CD4-positive, alpha-beta T cell (primary cell): ENCODE measurements around the gene C17orf67. TPM values are rescaled to one million over a fixed set of nuclear protein-coding genes. Genes with fewer than 3 reads are reported as not detected.

ENCODE experiments used
- ATAC-seq: fragments of 200-7000 bp; cut with Tn5 transposase; one replicate; pipeline ENCODE4 v1.10.0; 2022; ENCODE audit warnings: mild to moderate bottlenecking; ENCODE audit not compliant: poor library complexity
- CTCF ChIA-PET: fragments of 350-600 bp; sonication (Branson Sonifier 250); formaldehyde crosslinking; loops from one replicate; lab custom pipeline; 2021; ENCODE audit warnings: antibody characterized with exemption, inconsistent platforms; lab: Charles Lee
- POLR2A ChIA-PET: fragments of 350-600 bp; sonication (Branson Sonifier 250); formaldehyde crosslinking; loops from one replicate; lab custom pipeline; 2021; ENCODE audit warnings: antibody characterized with exemption, inconsistent platforms; lab: Charles Lee
- DNase-seq, 14 experiments: peaks; one replicate each; pipeline ENCODE4 v3.0.0-alpha.2; 2013 to 2020; ENCODE audit warnings: mixed read lengths in 2 of 14
- H3K27ac ChIP-seq, 2 donors: one replicate each; pipeline versions ENCODE4 v1.5.1 to v1.7.0; 2013; ENCODE audit warnings: low read length in 2 of 2, low read depth in 1 of 2, mild to moderate bottlenecking in 1 of 2
- H3K27me3 ChIP-seq, 2 experiments: 1 replicate in 1 of 2; 2 replicates in 1 of 2; pipeline versions ENCODE4 v1.6.1 to v1.7.0; 2013; ENCODE audit warnings: low read length in 2 of 2, control low read depth in 1 of 2, mild to moderate bottlenecking in 1 of 2, moderate library complexity in 1 of 2; ENCODE audit not compliant: insufficient read depth in 2 of 2, control insufficient read depth in 1 of 2
- H3K36me3 ChIP-seq: one replicate; pipeline ENCODE4 v1.6.1; 2013; ENCODE audit warnings: low read length, control low read depth; ENCODE audit not compliant: insufficient read depth
- H3K4me1 ChIP-seq: one replicate; pipeline ENCODE4 v1.6.1; 2013; ENCODE audit warnings: low read length, control low read depth; ENCODE audit not compliant: insufficient read depth
- H3K4me3 ChIP-seq: one replicate; pipeline ENCODE4 v1.5.1; 2013; ENCODE audit warnings: mild to moderate bottlenecking, low read length, moderate library complexity
- H3K9me3 ChIP-seq, 2 experiments: 1 replicate in 1 of 2; 2 replicates in 1 of 2; pipeline versions ENCODE4 v1.6.1 to v1.7.0; 2013; ENCODE audit warnings: low read length in 2 of 2, mild to moderate bottlenecking in 2 of 2, control low read depth in 1 of 2, moderate library complexity in 1 of 2; ENCODE audit not compliant: control insufficient read depth in 1 of 2, insufficient read depth in 1 of 2
- H3K27ac Mint-ChIP-seq: one replicate; pipeline ENCODE4 v1.8.0; 2020; ENCODE audit warnings: mixed read lengths
- H3K27me3 Mint-ChIP-seq: one replicate; pipeline ENCODE4 v1.8.0; 2021; ENCODE audit warnings: mixed read lengths
- H3K36me3 Mint-ChIP-seq: one replicate; pipeline ENCODE4 v1.8.0; 2021; ENCODE audit warnings: low read depth, mixed read lengths
- H3K4me1 Mint-ChIP-seq: one replicate; pipeline ENCODE4 v1.8.0; 2021; ENCODE audit warnings: low read depth, mixed read lengths
- H3K4me3 Mint-ChIP-seq: one replicate; pipeline ENCODE4 v1.8.0; 2020; ENCODE audit warnings: mild to moderate bottlenecking, mixed read lengths
- H3K9me3 Mint-ChIP-seq: one replicate; pipeline ENCODE4 v1.8.0; 2020; ENCODE audit warnings: mixed read lengths
- intact Hi-C, 2 experiments: fragments of 100-400 bp; cut with DNase I in 1 of 2; cut with micrococcal nuclease in 1 of 2; formaldehyde crosslinking; loops; one replicate each; pipeline versions ENCODE4 v1.15.1 to v1.9.0; 2023 to 2025; cut with DNase I, micrococcal nuclease
- total RNA-seq, 174 experiments: library from RNA in 2 of 174; stranded (reverse) in 2 of 174; gene quantifications; one replicate each; pipeline ENCODE4 v1.2.3 and lab custom pipeline; 2021 to 2026
- TF ChIP-seq, protein P1 (sequence below): fragments of 200-600 bp; IDR thresholded peaks from one replicate; pipeline ENCODE4 v1.8.0; 2022; ENCODE audit warnings: antibody characterized with exemption, mild to moderate bottlenecking

The C17orf67 gene
- total RNA-seq, 2 experiments from 2014 or later, result 4.3 to 4.8 TPM

GRCh38 chr17:56826611-56827414 is 6.9 kb downstream of the C17orf67 start:
- Histone ChIP-seq H3K36me3 (peaks cover 13% of the 10 kb centered on the region), H3K27ac (no peak overlapping the region), H3K4me1 (peaks cover 12% of the 10 kb centered on the region), H3K27me3 (no peaks in the 10 kb centered on the region), H3K4me3 (no peak overlapping the region), H3K9me3 (no peaks in the 10 kb centered on the region)
- H3K27me3 Mint-ChIP-seq, result no peaks in the 10 kb centered on the region
- ATAC-seq (no peak), DNase-seq (no peak)
- ChIA-PET CTCF (no interaction called here), POLR2A (interaction anchor here (1.0 kb wide), 1 partner anchor 87 kb away, joined by 3 read pairs; the partner anchor contains the start of gene TRIM25)
- no peak overlapping the region for H3K27ac Mint-ChIP-seq
- H3K4me3 Mint-ChIP-seq, result no peak overlapping the region
- intact Hi-C loops, result no loop called here
- H3K4me1 Mint-ChIP-seq, result peaks cover 21% of the 10 kb centered on the region
- TF ChIP-seq, protein P1, sequence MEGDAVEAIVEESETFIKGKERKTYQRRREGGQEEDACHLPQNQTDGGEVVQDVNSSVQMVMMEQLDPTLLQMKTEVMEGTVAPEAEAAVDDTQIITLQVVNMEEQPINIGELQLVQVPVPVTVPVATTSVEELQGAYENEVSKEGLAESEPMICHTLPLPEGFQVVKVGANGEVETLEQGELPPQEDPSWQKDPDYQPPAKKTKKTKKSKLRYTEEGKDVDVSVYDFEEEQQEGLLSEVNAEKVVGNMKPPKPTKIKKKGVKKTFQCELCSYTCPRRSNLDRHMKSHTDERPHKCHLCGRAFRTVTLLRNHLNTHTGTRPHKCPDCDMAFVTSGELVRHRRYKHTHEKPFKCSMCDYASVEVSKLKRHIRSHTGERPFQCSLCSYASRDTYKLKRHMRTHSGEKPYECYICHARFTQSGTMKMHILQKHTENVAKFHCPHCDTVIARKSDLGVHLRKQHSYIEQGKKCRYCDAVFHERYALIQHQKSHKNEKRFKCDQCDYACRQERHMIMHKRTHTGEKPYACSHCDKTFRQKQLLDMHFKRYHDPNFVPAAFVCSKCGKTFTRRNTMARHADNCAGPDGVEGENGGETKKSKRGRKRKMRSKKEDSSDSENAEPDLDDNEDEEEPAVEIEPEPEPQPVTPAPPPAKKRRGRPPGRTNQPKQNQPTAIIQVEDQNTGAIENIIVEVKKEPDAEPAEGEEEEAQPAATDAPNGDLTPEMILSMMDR, result no peak
- H3K36me3 Mint-ChIP-seq, result peaks cover 50% of the 10 kb centered on the region
- H3K9me3 Mint-ChIP-seq, result no peaks in the 10 kb centered on the region

DNA sequence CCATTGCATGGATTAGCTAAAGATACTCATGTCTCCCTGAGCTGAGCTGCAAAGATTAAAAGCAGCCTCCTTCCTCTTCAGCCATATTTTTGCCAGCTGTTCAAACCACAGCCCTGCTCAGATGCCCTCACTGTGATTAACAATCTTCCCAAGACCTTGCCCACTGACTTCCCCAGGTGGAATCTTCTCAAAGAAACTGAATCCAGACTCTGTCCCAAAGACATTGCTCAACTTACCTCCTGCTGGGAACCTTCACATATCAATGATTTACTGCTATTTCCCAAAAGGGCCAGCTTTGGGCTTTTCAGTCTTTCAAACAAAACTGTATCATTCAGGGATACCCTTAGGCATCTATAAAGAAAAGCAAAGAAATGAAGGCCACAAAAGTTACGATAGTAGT is 9.2 kb downstream of the C17orf67 start:
- Mint-ChIP-seq H3K27me3 (no peaks in the 10 kb centered on the region), H3K36me3 (peaks cover 32% of the 10 kb centered on the region), H3K27ac (no peak overlapping the region), H3K4me3 (no peak overlapping the region), H3K9me3 (no peaks in the 10 kb centered on the region), H3K4me1 (peaks cover 11% of the 10 kb centered on the region)
- Histone ChIP-seq H3K9me3 (no peaks in the 10 kb centered on the region), H3K27me3 (no peaks in the 10 kb centered on the region), H3K27ac (no peak overlapping the region), H3K4me1 (peaks cover 3% of the 10 kb centered on the region), H3K4me3 (no peak overlapping the region), H3K36me3 (peaks cover 5% of the 10 kb centered on the region)
- POLR2A ChIA-PET, result interaction anchor here (1.1 to 2.6 kb wide), 2 partner anchors 9 to 143 kb away, joined by 4 to 12 read pairs; partner anchors contain the start of genes C17orf67 and DGKE
- CTCF ChIA-PET, result interaction anchor here (1.3 kb wide), 1 partner anchor 44 kb away, joined by 3 read pairs; no protein-coding TSS in a partner anchor
- TF ChIP-seq, protein P1, result no peak
- ATAC-seq (no peak), DNase-seq (no peak)
- intact Hi-C loops, result loop anchor here in 1 of 2 experiments (5.0 kb wide), 1 partner anchor 133 kb away; no protein-coding TSS in a partner anchor

DNA sequence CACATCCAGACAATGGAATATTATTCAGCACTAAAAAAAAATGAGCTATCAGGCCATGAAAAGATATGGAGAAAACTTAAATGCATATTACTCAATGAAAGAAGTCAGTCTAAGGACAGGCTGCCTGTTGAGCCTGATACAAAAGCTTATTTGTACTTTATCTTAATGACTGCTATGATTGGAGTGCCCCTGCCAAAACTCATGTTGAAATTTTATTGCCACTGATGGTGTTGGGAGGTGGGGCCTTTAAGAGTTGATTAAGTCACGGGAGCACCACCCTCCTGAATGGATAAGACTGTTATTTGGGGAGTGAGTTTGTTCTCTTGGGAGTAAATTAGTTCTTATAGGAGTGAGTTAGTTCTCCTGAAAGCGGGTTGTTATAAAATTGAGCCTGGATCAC is 9.9 kb downstream of the C17orf67 start:
- H3K36me3 Mint-ChIP-seq, result peaks cover 27% of the 10 kb centered on the region
- ATAC-seq, result no peak
- Histone ChIP-seq H3K36me3 (peaks cover 3% of the 10 kb centered on the region), H3K4me3 (no peak overlapping the region), H3K4me1 (peaks cover 6% of the 10 kb centered on the region), H3K27me3 (no peaks in the 10 kb centered on the region), H3K27ac (no peak overlapping the region), H3K9me3 (no peaks in the 10 kb centered on the region)
- H3K4me3 Mint-ChIP-seq, result no peak overlapping the region
- H3K27me3 Mint-ChIP-seq, result no peaks in the 10 kb centered on the region
- H3K27ac Mint-ChIP-seq, result no peak overlapping the region
- DNase-seq, result no peak
- intact Hi-C loops, result loop anchor here in 1 of 2 experiments (5.0 kb wide), 1 partner anchor 133 kb away; no protein-coding TSS in a partner anchor
- H3K4me1 Mint-ChIP-seq, result peaks cover 13% of the 10 kb centered on the region
- CTCF ChIA-PET, result no interaction called here
- TF ChIP-seq, protein P1, result no peak
- POLR2A ChIA-PET, result interaction anchor here (2.6 kb wide), 1 partner anchor 10 kb away, joined by 12 read pairs; the partner anchor contains the start of genes C17orf67 and DGKE
- H3K9me3 Mint-ChIP-seq, result no peaks in the 10 kb centered on the region
